NCI-H2029 (cell line): ENCODE data around the gene TPSD1.
"Not testable (repeated sequence)": the region's sequence is repeated elsewhere in the genome, so short reads cannot be mapped to it uniquely, and the experiment has no call there.

Source experiments
- DNase-seq: peaks from one replicate; lab custom pipeline; 2025; lab: John Stamatoyannopoulos, UW

Gene TPSD1

GRCh38 chr16:1255276-1256122, at the start of gene TPSD1:
TSS of gene TPSD1 (plus strand) at chr16:1256069. CDS start at chr16:1256281, 212 bp downstream.
- DNase-seq = not testable (repeated sequence)

DNA sequence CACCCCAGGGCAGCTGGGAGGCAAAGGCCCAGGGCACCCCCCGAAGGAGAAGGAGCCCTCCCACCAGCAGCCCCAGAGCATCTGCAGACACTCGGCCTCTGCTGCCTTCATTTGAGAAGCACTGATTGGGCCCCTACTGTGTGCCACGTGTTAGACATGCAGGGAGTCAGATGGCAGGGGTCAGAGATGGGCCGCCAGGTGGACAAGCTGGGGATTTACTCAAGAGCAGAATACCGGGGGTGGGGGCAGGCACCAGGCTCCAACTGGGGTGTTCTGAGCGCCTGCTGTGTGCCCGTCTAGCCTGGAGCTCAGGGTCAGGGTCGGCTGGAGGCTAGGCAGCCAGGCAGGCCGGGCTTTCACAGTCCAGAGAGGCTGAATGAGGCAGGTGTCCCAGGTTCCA, 49.5 kb upstream of the TPSD1 start:
- DNase-seq = no peak

- DNase-seq = no peak
Observed at GRCh38 chr16:1206786-1207185, 49.1 kb upstream of the TPSD1 start.

DNA sequence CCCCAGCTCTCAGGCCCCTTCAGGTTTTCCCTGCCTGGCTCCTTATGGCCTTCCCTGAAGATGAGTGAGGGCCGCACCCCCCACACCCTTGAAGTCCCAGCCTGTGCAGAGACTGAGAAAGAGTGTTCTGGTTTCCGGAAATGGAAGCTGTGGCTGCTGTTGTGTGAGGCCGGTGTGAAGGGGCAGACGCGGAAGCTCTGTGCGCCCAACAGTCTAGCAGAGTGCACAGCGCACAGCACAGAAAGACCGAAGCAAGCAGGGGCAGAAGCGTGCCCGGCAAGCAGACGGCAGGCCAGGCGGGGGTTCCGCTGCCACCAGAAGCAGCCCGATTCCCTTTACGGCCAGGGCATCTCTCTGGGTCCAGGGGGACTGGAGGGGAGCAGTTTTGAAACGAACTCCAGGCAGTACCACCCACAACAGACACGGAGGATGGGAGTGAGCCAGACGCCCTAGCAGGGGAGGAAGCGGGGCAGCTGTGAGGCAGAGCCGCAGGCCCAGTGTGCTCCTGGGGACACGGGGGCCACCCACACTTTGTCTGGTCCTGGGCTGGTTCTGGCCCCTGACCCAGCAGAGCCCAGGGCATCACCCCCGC, 47.5 kb upstream of the TPSD1 start:
- DNase-seq = no peak

DNA sequence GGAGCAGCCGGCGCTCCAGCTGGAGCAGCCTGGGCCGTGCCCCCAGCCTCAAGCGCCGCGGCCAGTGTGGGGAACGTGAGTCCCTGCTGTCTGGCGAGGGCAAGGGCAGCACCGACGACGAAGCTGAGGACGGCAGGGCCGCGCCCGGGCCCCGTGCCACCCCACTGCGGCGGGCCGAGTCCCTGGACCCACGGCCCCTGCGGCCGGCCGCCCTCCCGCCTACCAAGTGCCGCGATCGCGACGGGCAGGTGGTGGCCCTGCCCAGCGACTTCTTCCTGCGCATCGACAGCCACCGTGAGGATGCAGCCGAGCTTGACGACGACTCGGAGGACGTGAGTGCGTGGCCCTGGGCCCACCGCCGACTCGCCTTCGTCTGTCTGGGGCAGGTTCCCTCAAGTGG, 46.8 kb upstream of the TPSD1 start:
- no peak for DNase-seq

GRCh38 chr16:1210461-1210860, 45.4 kb upstream of the TPSD1 start:
- no peak for DNase-seq

GRCh38 chr16:1211451-1212268, 44.2 kb upstream of the TPSD1 start:
- no peak for DNase-seq

GRCh38 chr16:1212616-1213194, 43.2 kb upstream of the TPSD1 start:
- no peak for DNase-seq

DNA sequence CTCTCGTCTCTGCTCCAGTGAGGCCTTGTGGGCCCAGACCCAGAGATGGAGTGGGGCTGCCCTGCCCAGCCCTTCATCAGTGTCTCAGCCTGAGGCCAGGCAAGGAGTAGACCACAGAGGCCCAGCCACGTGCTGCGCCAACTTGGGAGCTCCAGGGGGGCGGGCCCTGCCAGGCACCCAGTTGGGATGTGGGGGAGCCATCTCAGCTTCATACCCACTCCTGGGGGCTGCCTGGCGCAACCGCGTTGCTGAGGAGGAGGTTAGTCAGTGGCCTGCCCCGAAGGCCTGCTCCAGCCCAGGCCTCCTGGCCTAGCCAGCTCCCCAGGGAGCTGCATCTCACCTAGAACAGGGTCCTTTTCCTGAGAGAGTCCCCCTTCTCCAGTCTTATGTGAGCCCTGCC, 42.6 kb upstream of the TPSD1 start:
- DNase-seq = no peak

- DNase-seq = no peak
Observed at GRCh38 chr16:1213796-1214372, 42.0 kb upstream of the TPSD1 start.

DNA sequence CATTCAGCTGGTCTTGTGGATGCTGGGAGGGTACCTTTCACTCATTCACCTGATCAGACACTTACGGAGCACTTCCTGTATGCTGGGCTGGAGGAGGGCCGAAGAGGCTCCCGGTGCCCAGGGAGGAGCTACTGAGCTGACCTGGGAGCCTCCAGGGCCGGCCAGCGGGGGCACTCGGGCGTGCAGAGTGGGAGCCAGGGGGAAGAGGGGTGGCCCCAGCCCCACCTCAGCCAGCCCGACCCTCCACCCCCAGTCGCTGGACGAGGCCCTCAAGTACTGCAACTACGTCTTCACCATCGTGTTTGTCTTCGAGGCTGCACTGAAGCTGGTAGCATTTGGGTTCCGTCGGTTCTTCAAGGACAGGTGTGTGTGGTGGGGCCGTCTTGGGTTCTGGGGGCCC, 41.1 kb upstream of the TPSD1 start:
- no peak for DNase-seq

DNA sequence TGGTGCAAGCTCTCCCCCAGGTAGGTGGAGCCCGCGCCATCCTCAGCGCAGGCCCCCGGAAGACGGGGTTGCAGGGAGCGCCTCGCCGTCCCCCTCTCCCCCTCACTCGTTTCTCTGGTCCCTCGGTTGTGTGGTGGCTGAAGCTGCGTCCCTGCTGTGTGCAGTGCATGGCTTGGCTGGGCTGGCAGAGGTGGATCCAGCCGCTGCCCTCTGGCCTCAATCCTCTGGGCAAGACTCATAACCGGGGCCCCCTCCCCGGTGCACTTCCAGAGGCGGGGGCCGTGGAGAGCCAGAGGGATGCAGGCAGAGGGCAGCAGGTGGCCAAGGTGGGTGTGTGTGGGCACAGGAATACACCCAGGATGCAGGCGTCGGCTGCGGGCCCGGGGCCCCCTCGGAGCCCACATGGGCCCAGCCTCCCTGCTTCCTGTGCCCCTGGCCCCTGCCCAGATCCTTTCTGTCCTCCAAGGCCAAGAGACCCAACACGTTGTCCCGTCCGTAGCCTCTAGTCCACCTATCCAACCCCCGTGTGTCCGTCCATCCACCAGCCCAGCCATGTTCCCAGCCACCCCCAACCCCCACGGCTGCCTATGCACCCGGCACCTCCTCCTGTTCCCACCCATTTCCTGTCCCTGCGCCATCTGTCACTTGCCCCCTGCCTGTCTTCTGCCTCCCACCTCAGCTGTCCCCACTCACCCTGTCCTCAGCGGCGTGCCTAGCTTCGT, 40.1 kb upstream of the TPSD1 start:
- DNase-seq = no peak

DNA sequence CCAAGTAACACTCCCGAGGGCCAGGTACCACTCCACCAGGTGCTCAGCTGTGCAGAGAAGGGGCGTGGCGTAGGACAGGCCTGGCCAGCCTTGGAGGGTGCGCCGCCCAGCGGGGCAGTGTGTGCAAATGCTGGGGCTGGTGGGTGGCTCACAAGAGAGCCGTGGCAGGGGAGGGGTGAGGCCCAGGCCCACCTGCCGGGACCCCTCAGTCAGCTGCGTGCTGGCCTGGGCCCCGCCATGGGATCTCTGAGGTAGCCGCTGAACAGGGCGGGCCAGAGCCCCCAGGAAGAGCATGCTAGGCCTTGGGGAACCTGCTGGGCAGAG, 39.6 kb upstream of the TPSD1 start:
- DNase-seq = no peak

- no peak for DNase-seq
Observed at GRCh38 chr16:1216681-1217400, 39.0 kb upstream of the TPSD1 start.

DNA sequence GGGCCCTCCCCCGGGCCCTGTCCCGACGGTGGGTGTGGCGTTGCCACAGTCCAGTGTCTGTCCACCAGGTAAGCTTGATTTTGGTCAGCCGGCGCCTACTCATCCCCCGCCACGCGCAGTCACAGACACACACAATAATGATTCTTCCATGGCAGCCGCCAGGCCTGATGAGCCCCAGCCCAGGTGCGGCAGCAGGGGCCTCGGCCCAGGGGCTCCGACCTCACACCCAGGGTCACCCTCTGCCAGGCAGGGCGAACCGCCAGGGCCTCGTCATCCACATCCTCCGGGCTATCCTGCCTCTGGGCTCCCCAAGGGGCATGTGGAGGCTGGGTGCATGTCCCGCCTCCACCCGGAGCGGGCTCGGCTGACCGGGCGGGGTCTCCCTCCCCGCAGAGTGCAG, 38.3 kb upstream of the TPSD1 start:
- no peak for DNase-seq

GRCh38 chr16:1218061-1218929, 37.6 kb upstream of the TPSD1 start:
- no peak for DNase-seq

GRCh38 chr16:1218930-1219611, 36.8 kb upstream of the TPSD1 start:
- DNase-seq = no peak

- DNase-seq = no peak
Observed at GRCh38 chr16:1220098-1220728, 35.7 kb upstream of the TPSD1 start.
